Bronchial epithelial cell (primary cell): ENCODE results near the gene DUSP2. TPM values are rescaled to one million over a fixed set of nuclear protein-coding genes. Genes with fewer than 3 reads are reported as not detected.

Experiments used
- DNase-seq: peaks from one replicate; pipeline ENCODE4 v3.0.0-alpha.2; 2010; ENCODE audit warnings: low read depth
- FAIRE-seq: peaks from 2 replicates; lab custom pipeline; 2011; peaks lifted over from hg19 to GRCh38; lab: Jason Lieb, UNC
- H3K27me3 ChIP-seq: 2 replicates; pipeline ENCODE4 v1.5.1; 2011; ENCODE audit warnings: low read length; ENCODE audit not compliant: control insufficient read depth, insufficient read depth
- H3K36me3 ChIP-seq: 2 replicates; pipeline ENCODE4 v1.5.1; 2011; ENCODE audit warnings: low read length; ENCODE audit not compliant: control insufficient read depth, insufficient read depth
- H3K4me3 ChIP-seq: 2 replicates; pipeline ENCODE4 v1.5.1; 2011; ENCODE audit warnings: mild to moderate bottlenecking, low read depth, low read length, control low read depth
- total RNA-seq: library from RNA; depleted of rRNA; stranded (reverse); fragments of >200 nt; gene quantifications from 2 replicates; pipeline ENCODE4 v1.2.1, GENCODE V29; 2014
- TF ChIP-seq, protein P1 (sequence below): IDR thresholded peaks from 2 replicates; pipeline ENCODE4 v1.5.1; 2011; ENCODE audit warnings: mild to moderate bottlenecking, moderate library complexity, low read length, control low read depth, inconsistent platforms; ENCODE audit not compliant: insufficient read depth, severe bottlenecking

The DUSP2 gene
- total RNA-seq, 1 donor from 2014 or later = 5.3 TPM

DNA sequence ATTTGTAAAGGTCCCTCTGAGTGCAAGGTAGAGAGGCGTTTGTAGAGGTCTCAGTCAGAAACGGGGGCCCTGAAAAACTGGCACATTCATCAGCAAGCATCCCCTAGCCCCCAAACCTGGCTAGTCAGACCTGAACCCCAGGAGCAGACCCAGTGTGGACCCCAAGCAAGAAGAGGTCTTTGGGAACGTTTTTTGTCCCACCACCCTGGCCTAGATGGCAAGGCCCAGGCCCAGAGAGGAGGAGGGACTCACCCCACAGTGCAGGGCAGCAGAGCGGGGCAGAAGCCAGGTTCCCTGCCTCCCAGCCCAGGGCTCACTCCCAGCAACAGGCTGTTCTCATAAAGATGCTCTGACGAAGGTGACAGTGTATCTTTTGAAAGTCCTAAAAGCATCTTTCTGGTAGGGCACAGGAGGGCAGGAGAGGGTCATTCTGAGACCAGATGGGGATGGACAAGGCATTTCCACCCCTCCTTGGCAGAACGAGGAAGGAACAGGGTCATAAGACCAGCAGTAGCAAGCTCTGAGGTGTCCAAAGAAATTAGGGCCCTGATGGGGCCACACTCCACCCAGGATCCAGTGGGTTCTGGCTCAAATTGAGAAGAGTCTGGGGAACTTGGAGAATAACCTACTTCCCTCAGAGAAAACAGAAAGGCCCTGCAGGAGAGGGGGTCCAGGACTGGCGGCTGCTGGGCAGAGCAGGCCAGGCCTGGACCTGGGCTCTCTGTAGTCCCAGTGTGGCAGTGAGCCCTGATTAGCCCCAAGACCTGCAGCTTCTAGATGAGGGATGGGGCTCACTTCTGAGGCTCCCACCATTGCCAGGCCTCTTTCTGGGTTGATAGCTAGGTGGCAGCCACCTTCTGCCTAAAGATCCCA lies 47.1 kb downstream of the DUSP2 start:
- Histone ChIP-seq H3K36me3 (no peaks in the 10 kb centered on the region), H3K4me3 (no peak overlapping the region), H3K27me3 (peaks cover 3% of the 10 kb centered on the region)
- TF ChIP-seq, protein P1, sequence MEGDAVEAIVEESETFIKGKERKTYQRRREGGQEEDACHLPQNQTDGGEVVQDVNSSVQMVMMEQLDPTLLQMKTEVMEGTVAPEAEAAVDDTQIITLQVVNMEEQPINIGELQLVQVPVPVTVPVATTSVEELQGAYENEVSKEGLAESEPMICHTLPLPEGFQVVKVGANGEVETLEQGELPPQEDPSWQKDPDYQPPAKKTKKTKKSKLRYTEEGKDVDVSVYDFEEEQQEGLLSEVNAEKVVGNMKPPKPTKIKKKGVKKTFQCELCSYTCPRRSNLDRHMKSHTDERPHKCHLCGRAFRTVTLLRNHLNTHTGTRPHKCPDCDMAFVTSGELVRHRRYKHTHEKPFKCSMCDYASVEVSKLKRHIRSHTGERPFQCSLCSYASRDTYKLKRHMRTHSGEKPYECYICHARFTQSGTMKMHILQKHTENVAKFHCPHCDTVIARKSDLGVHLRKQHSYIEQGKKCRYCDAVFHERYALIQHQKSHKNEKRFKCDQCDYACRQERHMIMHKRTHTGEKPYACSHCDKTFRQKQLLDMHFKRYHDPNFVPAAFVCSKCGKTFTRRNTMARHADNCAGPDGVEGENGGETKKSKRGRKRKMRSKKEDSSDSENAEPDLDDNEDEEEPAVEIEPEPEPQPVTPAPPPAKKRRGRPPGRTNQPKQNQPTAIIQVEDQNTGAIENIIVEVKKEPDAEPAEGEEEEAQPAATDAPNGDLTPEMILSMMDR = no peak
- DNase-seq (no peak), FAIRE-seq (no peak)

DNA sequence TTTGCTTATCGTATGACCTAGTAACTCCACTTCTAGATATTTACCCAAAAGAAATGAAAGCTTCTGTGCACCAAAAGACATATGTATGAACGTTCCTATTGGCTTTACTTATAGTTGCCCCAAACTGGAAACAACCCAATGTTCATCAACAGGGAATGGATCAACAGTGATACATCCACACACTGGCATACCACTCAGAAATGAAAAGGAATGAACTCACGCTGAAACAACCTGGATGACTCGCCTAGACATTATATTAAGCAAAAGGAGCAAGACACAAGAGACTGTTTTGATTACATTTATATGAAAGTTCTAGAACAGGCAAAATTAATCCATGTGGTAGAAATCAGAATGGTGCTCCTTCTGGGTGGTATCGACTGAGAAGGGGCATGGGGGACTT lies 47.8 kb downstream of the DUSP2 start:
- Histone ChIP-seq H3K4me3 (no peak overlapping the region), H3K36me3 (no peaks in the 10 kb centered on the region), H3K27me3 (peaks cover 3% of the 10 kb centered on the region)
- DNase-seq = peak; percentile 63
- no peak for FAIRE-seq
- TF ChIP-seq, protein P1 = no peak

DNA sequence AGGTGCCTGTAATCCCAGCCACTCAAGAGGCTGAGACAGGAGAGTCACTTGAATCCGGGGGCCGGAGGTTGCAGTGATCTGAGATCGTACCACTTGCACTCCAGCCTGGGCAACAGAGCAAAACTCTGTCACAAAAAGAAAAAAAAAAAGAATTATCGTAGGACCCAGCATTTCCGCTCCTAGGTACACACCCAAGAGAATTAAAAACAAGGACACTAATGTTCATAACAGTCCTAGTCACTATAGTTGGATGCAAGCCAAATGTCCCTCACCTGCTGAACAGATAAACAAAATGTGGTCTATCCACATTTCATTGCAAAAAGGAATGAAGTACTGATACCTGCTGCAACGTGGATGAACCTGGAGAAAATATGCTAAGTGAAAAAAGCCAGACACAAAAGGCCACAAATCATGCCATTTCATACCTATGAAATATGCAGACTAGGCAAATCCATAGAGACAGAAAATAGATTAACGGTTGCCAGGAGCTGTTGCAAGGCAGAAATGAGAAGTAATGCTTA lies 50.1 kb downstream of the DUSP2 start:
- no peak overlapping the region for H3K4me3 ChIP-seq
- TF ChIP-seq, protein P1 = no peak
- no peaks in the 10 kb centered on the region for H3K36me3 ChIP-seq
- FAIRE-seq (no peak), DNase-seq (no peak)
- peaks cover 8% of the 10 kb centered on the region for H3K27me3 ChIP-seq

DNA sequence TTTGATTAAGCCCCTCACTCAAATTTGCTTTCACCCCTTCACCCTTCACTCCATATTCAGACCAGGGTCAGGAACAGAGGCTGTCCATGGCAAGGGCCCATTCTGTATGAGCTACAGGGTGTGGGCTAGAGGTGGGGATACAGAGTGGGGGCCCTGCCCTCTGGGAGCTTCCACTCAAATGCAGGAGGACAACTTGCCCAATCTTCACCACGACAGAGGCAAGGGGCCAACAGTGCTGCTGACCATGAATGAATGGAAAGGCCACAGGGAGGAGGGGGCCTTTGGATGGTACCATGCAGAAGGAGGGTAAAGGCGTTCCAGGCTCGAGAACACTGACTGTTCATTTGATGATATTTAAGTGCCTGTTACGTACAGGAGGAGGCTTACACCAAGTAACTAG lies 51.7 kb downstream of the DUSP2 start:
- FAIRE-seq = no peak
- H3K36me3 ChIP-seq = no peaks in the 10 kb centered on the region
- H3K27me3 ChIP-seq = peaks cover 11% of the 10 kb centered on the region
- H3K4me3 ChIP-seq = no peak overlapping the region
- TF ChIP-seq, protein P1 = no peak
- no peak for DNase-seq

Other genes with a start within 250 kb of the DUSP2 start
- 8.8 and 11.6 TPM in 2 replicates for gene ANKRD36C, start 153.6 kb downstream of the DUSP2 start, total RNA-seq
- gene GPAT2, start 110.5 kb downstream of the DUSP2 start, total RNA-seq = 0.26 and 0.79 TPM in 2 replicates
- gene ADRA2B, start 28.9 kb downstream of the DUSP2 start, total RNA-seq = not detected in 2 replicates
- 0.13 TPM in 1 of 2 replicates, not detected in the other for gene ASTL, start 6.9 kb downstream of the DUSP2 start, total RNA-seq
- 73.2 and 93.7 TPM in 2 replicates for gene STARD7, start 63.4 kb upstream of the DUSP2 start, total RNA-seq
- 12.1 and 17.3 TPM in 2 replicates for gene TMEM127, start 120.6 kb upstream of the DUSP2 start, total RNA-seq
- 58.0 and 94.0 TPM in 2 replicates for gene CIAO1, start 120.8 kb upstream of the DUSP2 start, total RNA-seq
- 32.6 and 35.8 TPM in 2 replicates for gene SNRNP200, start 160.1 kb upstream of the DUSP2 start, total RNA-seq
- gene ITPRIPL1, start 179.9 kb upstream of the DUSP2 start, total RNA-seq = 1.6 and 2.6 TPM in 2 replicates
- gene NCAPH, start 190.3 kb upstream of the DUSP2 start, total RNA-seq = 0.53 and 0.77 TPM in 2 replicates